Stimulated activated CD4-positive, alpha-beta T cell treated with anti-CD3 and anti-CD28 coated beads, TNF-alpha, amount 100 ng/mL, for 48 hours (primary cell): ENCODE results near the gene PTTG1IP.

Experiments
- DNase-seq, 3 donors: peaks; one replicate each; pipeline ENCODE4 v3.0.0-alpha.2; 2020; ENCODE audit warnings: low read depth in 3 of 3

Gene PTTG1IP

DNA sequence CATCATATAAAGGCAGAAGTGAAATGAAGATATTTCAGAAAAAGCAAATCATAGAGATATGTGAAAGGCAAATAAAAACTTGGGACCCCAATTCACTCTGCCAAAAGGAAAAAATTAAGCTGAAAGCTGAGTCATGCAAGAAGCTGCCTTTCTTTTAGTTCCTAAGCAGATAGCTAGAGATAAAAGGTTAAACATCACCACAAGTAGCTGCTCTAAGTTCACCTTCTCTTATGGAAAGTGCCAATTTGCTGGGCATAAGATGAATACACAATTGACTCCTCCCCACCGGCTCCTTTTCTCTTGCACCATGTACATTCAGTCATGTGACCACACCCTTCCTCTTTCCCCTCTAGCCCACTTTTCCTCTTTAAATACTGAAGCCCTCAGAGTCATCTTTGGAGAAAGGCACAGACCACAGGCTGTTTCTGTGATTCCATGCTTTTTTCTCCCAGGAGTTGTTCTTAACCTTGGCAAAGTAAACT, 50.3 kb downstream of the PTTG1IP start:
- no peak for DNase-seq

DNA sequence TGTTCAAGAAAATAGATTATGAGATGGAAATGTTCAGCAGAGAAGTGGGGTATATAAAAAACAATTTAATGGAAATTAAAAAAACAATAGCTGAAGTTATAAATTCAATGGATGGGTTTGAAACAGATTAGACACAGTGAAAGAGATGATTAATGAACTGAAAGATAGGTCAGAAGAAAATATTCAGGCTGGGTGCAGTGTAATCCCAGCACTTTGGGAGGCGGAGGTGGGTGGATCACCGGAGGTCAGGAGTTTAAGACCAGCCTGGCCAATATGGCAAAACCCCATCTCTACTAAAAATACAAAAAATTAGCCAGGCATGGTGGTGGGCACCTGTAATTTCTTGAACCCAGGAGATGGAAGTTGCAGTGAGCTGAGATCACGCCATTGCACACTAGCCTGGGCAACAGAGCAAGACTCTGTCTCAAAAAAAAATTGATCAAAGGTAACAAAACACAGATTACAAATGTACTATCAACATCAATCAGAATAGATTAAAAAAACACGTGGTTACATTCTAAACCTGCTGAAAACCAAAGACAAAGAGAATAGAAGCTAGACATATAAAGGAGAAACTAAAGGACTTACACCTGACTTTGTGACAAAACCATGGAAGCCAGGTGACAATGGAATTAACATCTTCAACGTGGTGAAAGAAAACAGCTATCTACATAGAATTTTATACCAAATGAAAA, 50.9 kb downstream of the PTTG1IP start:
- no peak for DNase-seq

DNA sequence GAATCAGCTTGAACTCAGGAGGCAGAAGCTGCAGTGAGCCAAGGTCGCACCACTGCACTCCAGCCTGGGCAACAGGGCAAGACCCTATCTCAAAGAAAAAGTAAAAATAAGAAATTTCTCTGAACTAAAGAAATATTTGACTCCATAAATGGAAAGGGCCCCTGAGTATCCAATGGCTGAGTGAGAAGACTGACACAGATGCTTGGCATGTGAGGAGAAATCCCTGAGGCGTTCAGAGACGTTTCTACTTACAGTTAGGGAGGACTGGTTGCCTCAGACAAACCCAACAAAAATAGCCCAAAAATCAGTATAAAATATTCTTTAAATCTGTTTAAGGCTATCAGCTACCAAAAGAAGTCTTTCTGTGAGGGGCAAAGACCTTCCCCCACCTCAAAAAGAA, 52.6 kb downstream of the PTTG1IP start:
- no peak for DNase-seq

DNA sequence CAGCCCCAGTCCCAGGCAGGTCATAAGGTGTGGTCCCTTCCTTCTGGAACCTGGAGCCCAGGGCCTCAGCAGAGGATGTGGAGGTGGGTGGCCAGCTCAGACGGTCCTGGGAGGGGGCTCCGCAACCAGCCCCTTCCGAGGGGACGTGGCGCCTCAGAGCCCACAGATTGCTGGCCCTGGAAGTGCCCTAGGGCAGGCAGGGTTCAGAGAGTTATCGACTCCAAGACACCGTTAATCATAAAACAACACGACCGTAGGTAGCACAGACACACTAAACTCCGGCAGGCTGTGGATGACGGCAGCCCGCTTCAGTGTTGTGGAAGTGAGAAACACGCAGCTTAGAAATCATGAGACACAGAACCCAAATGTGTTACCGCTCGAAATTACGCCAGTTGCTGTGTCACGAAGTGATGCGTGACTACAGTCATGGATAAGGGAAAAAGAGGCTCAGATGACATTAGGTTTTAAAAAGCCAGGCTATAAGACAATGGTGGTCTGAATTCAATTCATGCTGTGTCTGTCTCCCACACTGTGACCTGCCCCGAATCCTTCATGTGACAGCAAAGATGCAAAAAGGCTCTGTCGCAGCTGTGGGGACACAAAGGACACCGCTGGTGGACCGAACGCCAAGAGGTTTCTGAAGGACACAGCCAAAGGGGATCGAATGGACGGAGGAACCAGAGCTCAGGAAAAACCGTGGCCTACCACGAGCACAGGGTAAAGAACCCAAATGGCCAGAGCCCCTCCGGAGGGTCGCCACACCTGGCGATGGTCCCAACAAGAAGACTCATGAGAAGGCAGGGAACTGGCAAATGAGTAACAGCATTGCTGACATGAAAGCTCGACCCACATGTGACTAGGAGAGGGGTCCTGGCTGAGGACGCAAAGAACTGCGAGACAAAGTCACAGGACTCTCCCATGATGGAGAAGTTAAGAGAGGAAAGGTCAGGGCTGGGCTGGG, 53.9 kb downstream of the PTTG1IP start:
- DNase-seq: no peak

DNA sequence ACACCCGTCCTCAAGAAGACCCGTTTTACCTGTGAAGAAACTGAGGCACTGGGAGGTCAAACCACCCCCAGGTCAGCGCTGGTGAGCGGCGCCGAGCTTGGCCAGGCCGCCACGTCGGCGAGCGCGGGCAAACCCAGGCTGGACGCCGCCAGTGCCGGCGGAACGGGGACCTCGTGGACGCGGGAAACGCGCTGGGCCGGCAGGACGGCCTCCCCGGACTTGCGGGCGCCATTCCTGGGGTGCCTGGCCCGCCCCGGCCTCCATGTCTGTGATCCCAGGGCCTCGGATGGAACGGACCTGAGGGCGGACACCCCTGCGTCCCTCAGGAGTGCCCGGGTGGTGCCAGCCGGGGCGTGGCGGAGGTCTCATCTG, 54.9 kb downstream of the PTTG1IP start:
- DNase-seq: no peak

DNA sequence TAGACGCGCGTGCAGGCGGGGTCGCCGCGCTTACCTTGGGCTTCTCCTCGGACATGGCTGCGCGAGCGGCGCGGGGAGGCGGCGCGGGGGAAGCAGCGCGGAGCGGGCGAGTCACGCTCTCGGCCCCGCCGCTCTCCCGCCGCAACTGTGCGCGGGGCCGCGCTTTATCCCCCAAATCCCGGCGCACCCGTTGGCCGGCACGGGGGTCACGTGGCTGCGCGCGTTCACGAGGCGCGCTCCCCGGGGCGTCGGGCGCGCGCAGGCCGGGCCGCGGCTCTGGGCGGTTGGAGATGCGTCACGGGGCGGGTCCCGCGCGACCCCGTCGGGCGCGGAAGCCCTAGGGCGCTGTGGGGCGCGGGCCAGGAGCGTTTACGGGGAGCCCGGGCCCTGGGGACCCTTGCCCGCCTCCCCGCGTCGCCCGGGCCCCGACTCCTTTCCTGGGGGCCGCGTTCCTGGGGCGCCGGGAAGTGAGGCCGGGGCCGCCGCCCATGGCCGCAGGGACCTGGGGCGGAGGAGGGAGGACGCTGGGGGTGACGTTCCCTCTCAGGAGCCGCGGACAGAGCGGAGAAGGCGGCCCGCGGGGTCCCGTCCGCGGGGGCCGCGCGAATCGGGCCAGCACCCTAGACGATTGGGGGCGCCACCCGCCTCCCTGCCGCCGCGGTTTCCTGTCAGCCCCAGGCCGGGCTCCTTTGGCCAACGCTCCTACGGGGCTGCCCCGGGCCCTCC, 55.4 kb downstream of the PTTG1IP start, which contains the start of gene SUMO3:
SUMO3 (minus strand) TSS at position 149 of the 726 bp plus-strand sequence; CDS start at position 55, 94 bp downstream.
- peak; percentile 65 to 73 (median 71) for DNase-seq

DNA sequence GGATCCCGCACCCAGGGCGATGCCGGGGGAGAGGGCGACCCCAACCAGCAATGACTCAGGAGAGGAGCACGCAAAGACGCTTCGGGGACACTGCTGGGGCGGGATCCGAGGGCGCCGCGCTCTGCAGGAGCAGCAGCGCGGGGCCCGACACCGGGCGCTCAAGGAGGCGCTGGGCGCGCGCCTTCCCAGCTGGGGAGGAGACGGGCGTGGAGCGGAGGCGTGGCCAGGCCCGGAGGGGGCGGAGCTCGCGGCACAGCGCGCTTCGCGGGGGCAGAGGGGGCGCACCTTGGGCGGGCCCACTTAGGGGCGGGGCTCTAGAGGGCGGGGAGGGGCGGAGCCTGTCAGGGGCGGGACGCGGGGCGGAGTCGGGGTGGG, 56.0 kb downstream of the PTTG1IP start:
- peak; percentile 86 to 92 (median 87) for DNase-seq

DNA sequence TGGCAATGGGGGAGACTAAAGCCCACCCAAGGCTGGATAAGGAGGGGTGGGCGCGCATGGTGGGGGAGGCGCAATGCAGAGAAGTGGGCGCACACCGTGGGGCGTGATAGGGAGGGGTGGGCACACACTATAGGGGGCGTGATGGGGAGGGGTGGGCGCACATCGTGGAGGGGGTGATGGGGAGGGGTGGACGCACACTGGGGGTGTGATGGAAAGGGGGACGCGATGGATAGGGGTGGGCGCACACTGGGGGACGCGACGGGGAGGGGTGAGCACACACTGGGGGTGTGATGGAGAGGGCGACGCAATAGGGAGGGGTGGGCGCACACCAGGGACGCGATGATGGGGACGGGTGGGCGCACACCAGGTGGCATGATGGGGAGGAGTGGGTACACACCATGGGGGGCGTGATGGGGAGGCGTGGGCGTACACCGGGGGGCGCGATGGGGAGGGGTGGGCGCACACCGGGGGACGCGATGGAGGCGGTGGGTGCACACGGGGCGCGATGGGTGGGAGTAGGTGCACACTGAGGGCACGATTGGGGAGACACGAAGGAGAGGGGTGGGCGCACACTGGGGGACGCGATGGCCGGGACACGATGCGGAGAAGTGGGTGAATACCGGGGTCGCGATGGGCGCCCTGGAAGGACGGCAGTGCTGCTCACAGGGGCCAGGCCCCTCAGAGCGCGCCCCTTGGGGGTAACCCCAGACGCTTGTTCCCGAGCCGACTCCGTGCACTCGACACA, 56.6 kb downstream of the PTTG1IP start:
- no peak for DNase-seq

DNA sequence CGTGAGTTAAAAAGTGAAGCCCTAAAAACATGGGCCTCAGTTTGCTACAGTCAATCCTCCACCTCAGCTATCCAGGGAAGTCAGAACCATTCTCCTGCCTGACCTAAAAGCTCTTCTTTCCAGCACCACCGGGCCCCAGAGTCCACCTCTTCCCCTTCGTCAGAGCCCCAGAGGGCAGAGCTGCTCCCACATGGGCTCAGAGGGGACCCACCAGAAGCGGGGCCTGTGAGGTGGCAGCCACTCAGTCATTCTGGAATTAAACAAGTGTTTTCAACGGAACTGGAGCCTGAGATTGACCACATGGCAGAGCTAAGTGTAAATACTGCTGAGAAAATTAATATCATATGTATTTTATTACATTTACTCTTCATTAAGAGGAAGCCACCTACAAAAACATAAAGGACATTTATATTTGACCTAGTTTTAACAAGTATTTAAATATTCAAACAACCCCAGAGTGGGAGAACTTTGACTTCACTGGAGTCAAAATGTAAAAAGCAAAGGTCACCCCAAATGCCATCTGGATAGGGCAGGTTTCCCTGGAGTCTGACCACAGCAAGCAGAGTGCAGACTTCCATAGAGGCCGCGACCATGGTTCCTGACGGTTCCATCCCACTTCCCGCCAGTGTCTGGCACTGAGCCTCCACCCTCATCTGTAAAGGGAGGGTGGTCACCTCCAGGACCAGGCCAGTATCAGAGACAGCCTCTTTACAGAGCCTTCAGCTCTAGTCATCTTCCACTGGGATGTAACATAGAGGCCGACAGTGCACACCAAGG, 57.5 kb downstream of the PTTG1IP start:
- DNase-seq: no peak

DNA sequence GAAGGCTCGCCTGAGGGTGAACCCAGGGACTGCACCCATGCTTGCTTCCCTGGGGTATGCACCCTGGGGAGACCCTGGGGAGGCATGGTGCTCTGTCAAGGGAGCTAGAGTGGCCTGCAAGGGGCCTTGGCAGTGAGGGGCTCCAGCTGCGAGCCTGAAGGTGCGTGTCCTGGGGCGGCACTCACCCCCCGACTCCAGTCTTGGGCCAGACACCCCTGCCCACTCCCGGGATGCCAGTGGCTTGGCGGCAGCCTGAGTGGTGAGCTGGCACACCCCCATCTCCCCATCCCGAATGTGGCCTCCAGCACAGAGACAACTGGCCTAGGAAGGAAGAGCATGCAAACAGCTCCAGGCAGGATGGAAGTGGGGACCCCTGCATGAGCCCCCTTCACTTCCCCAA, 58.3 kb downstream of the PTTG1IP start:
- DNase-seq: no peak

DNA sequence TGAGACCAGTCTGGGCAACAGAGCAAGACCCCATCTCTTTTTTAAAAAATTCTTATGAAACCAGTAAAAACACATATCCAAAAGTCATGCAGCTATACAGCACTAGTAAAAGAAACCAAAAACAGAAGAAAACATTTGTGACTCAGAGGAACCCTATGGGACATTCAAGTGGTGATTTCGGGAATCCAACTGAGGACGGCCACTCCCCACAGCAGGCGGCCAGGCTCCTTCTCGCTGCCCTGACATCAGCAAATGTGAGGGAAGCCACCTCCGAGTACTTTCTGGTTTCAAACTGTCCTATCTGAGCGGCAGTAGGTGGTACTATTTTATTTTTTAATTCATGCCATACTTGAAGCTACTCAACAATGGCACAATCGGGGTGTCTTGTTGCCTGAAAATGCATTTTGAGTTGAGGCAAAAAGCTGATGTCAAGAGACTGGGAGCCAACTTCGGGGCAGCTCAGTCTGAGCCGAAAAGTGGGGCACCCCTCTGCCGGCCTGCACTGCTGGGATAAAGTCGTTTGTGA, 58.9 kb downstream of the PTTG1IP start:
- no peak for DNase-seq

DNA sequence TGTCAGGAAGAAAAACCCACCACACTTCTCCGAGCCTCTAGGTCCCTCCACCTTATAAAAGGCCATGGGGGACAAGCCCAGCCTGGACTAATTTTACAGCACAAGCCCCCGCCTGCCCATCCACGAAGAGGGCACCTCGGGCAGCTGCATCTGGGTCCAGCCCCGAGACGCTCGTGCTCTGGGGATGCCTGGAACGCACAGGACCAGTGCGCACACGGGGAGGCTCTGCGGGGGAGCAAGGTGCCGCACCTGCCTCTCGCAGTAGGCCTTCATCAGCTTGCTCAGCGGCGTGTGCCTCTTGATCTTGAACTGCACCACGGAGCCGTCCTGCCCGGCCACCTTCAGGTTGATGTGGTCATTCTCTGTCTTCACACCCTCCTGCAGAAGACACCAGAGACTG, 59.8 kb downstream of the PTTG1IP start:
- no peak for DNase-seq

DNA sequence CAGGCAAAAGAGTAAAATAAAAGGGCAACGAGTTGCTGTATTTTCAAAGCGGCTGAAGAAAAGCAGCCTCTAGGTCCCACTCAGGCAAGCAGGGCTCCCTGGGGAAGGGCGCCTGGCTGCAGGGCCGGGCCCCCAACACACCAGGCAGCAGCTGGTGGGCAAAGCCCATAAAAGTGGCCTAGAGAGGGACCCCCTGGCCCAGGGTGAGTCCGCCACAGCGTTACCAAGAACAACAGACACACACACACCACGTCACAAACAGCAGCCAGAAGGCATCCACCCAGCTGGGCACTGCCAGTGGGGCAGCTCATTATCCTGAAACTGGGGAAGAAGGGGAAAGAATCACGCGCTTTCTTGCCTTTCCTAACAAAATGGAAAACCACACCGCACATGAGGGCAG, 60.3 kb downstream of the PTTG1IP start:
- no peak for DNase-seq

DNA sequence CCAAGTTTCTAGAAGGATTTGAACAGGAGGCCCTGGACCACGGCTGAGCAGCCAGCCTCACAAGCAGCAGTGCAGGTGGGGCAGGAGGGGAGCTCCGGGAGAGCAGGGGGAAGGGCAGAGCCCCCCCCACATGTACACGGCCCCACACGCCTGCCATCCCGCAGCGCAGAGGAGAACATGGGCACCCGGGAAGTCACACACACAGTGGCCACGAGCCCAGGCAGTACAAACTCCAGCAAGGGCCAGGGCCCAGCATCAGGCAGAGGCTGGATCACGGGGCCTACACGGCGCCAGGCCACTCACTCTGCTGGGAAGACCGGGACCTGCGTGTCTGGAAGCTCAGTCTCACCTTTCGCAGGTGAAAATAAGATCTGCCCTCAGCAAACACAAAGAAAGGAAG, 60.9 kb downstream of the PTTG1IP start:
- no peak for DNase-seq

DNA sequence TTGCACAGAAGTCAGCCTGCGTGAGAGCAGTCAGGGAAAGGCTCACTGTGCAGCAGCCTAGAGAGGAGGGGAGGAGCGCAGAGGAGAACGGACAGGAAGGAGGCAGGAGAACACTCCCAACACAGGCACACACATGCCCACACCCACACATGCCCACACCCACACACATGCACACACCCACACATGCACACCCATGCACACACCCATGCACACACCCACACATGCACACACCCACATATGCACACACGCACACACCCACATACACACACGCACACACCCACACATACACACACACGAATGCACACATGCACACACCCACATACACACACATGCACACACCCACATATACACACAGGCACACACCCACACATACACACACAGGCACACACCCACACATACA, 62.7 kb downstream of the PTTG1IP start:
- DNase-seq: no peak

DNA sequence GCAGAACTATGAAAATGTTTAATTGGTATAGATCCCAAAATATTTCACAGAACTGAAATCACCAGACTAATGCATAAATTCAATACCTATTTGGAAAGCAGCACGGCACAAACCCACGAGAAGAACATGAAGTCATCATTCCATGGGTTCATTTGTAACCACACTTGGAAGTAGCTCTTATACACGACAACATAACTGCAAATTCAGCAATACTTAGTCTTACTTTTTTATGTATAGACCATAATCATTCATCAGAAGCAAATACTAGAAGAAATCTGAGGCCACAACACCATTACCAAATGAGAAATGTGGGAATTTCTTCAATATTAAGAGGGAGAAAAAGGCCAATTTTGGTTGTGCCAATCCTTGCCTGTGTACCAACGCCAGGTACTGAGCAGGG, 67.6 kb downstream of the PTTG1IP start:
- no peak for DNase-seq

DNA sequence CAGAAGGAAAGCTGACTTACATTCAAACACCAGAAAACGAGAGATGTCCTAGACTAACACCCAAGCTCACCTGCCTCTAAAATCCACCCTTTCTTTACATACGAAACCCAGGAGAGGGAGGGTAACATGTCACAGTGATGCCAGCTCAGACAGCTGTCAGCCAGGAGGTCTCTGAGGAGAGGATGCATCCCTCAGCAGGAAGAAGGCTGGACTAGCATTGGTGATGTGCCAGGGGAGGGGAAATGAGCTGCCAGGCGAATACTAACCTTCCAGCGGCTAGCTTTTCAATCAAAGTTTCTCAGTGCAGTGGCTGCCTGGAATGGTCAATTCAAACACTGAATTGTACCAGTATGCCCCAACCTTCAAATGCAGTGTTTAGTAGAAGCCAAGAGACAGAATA, 68.3 kb downstream of the PTTG1IP start:
- DNase-seq: no peak

DNA sequence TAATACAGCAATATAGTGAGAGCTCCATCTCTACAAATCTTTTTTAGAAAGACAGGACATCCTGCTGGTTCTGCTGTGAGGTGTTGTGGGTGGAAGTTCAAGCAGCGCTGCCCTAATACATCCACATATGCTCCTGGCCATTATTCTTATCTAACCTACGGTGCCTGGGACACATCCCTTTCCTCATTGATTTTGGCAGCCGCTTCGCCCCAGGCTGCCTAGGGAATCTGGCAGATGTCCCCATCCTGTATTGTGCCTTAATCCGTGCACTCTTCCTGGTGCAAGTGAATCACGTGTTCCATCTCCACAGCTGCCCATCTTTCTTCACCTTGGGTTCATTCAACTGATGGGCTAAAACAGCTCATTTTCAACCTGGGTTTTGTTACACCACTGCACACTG, 68.7 kb downstream of the PTTG1IP start:
- DNase-seq: no peak

DNA sequence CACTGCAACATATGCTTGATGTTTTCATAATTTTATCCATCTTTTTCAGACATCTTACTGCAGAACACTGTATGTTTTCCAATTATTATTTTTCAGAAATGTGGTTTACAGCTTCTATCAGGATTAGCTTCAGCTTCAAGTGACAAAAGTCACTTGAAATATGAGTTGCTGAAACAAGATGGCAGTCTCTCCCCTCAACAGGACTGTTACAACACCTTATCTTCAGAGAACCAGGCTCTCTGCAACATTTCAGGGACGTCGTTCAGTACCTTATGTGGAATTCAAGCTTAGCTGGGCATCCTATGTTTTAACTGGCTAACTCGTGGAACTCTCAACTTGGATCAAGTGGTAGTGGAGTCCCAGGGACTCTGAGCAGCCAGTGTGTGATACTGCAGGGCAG, 69.8 kb downstream of the PTTG1IP start:
- DNase-seq: no peak

DNA sequence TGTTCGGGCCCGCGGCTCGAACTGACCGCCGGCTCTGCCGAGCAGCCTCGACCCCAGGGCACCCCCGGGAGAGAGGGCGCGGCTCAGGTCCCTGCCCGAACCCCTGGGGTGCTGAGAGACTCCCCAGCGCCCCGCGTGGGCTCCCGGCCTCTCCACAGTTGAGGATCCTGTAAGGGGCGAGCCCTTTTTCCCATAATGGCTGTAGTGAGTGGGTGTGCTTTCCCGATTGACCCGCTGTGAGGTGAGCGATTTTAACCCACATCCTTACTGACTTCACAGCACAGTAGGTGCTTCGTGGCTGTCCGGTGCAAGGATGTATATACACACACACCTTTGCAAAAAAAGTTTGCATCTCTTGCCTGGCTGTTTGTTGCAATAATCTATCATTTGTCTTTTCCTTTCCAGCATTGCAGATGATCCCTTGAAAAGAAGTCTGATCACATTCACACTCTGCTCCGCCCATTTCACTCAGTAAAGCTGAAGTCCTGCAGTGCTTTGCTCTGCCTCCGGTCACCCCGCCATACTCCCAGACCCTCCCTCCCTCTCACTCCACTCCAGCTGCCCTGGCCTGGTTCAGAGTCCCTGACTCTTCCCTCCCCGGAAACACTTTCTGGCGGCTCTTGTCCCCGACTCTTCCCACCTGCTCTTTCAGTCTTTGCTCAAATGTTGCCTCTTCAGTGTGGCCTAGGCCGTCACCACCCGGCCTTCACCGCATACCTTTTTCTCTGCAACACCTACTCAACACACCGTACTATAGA, 70.9 kb downstream of the PTTG1IP start:
- no peak for DNase-seq
